ENCODE results near the gene AP1S2.

The AP1S2 gene

DNA sequence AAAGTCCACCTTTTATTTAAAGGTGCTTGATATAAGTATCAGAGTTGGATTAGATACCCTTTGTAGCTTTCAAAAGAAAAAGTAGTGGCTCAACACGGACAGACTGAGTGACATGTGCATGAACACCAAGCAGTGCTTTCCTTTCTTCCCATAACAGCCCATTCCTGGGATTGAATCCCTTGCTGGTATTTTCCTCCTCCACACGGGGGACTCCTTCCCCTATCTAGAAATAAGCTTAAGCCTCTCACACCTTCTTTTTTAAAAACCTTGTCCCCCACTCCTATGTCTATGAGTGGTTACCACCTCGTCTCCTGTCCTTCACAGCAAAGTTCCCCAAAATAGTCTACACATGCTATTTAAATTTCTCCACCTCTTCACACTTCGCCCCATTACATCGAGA is 5.1 kb downstream of the AP1S2 start:
- Histone ChIP-seq H3K27me3 (ENCODE audit: insufficient read depth, low read length, poor library complexity) (no peaks in the 10 kb centered on the region), H4K20me1 (ENCODE audit: insufficient read depth, low read length) (no peaks in the 10 kb centered on the region), H3K36me3 (ENCODE audit: insufficient read depth, low read length) (peaks cover 6% of the 10 kb centered on the region; the same call in 1 of the 2 replicates), H3K4me3 (ENCODE audit: low read depth in 1 of 2, low read length in 2 of 2) (no peak overlapping the region), H2AFZ (ENCODE audit: low read depth, low read length) (no peak overlapping the region), H3K9ac (ENCODE audit: low read depth, low read length) (no peak overlapping the region), H3K9me3 (ENCODE audit: insufficient read depth, low read length, severe bottlenecking) (no peaks in the 10 kb centered on the region), H3K79me2 (ENCODE audit: insufficient read depth, low read length) (peaks cover 8% of the 10 kb centered on the region; the same call in 1 of the 2 replicates), H3K27ac (ENCODE audit: low read length) (no peak overlapping the region), H3K4me1 (ENCODE audit: insufficient read depth, low read length) (peaks cover 9% of the 10 kb centered on the region), H3K4me2 (ENCODE audit: insufficient read depth, low read length) (no peak overlapping the region)
- TF ChIP-seq EZH2 (IDR thresholded peaks at IDR 0.05; ENCODE audit: borderline replicate concordance, low read depth, low read length, severe bottlenecking), result no peak
- TF ChIP-seq, protein P1, sequence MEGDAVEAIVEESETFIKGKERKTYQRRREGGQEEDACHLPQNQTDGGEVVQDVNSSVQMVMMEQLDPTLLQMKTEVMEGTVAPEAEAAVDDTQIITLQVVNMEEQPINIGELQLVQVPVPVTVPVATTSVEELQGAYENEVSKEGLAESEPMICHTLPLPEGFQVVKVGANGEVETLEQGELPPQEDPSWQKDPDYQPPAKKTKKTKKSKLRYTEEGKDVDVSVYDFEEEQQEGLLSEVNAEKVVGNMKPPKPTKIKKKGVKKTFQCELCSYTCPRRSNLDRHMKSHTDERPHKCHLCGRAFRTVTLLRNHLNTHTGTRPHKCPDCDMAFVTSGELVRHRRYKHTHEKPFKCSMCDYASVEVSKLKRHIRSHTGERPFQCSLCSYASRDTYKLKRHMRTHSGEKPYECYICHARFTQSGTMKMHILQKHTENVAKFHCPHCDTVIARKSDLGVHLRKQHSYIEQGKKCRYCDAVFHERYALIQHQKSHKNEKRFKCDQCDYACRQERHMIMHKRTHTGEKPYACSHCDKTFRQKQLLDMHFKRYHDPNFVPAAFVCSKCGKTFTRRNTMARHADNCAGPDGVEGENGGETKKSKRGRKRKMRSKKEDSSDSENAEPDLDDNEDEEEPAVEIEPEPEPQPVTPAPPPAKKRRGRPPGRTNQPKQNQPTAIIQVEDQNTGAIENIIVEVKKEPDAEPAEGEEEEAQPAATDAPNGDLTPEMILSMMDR (IDR thresholded peaks at IDR 0.05; ENCODE audit: borderline replicate concordance, extremely low read depth, low read length, poor library complexity, severe bottlenecking), result no peak
- ATAC-seq (ENCODE audit: insufficient read depth, low read depth) (no peak), DNase-seq (no peak)

DNA sequence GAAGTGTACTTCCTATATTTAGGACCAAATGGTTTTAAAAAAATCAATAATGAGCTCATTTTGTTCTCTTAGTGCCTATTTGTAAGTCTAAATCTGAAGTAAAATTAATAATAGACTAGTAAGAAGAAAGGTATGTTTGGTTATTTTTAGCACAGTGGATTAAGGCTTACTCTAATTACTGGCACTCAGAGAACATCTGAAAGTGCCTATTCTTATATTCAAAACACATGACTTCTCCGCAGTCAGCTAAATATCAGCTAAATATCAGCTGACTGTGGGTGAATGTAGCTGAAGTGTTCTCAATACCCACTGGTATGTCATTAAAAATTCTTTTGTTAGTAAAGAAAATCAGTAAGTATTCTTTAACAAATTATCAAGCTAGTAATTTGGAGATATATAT is 6.0 kb downstream of the AP1S2 start:
- no peak for TF ChIP-seq EZH2 (IDR thresholded peaks at IDR 0.05; ENCODE audit: borderline replicate concordance, low read depth, low read length, severe bottlenecking)
- TF ChIP-seq, protein P1 (IDR thresholded peaks at IDR 0.05; ENCODE audit: borderline replicate concordance, extremely low read depth, low read length, poor library complexity, severe bottlenecking), result no peak
- Histone ChIP-seq H3K36me3 (ENCODE audit: insufficient read depth, low read length) (peaks cover 11% of the 10 kb centered on the region; the same call in 1 of the 2 replicates), H3K9me3 (ENCODE audit: insufficient read depth, low read length, severe bottlenecking) (no peaks in the 10 kb centered on the region), H3K79me2 (ENCODE audit: insufficient read depth, low read length) (peaks cover 3% of the 10 kb centered on the region; the same call in 1 of the 2 replicates), H3K4me1 (ENCODE audit: insufficient read depth, low read length) (peaks cover 6% of the 10 kb centered on the region), H3K9ac (ENCODE audit: low read depth, low read length) (no peak overlapping the region), H2AFZ (ENCODE audit: low read depth, low read length) (no peak overlapping the region), H3K4me3 (ENCODE audit: low read depth in 1 of 2, low read length in 2 of 2) (no peak overlapping the region), H3K4me2 (ENCODE audit: insufficient read depth, low read length) (no peak overlapping the region), H4K20me1 (ENCODE audit: insufficient read depth, low read length) (no peaks in the 10 kb centered on the region), H3K27ac (ENCODE audit: low read length) (no peak overlapping the region), H3K27me3 (ENCODE audit: insufficient read depth, low read length, poor library complexity) (no peaks in the 10 kb centered on the region)
- no peak for ATAC-seq (ENCODE audit: insufficient read depth, low read depth)
- DNase-seq, result no peak

DNA sequence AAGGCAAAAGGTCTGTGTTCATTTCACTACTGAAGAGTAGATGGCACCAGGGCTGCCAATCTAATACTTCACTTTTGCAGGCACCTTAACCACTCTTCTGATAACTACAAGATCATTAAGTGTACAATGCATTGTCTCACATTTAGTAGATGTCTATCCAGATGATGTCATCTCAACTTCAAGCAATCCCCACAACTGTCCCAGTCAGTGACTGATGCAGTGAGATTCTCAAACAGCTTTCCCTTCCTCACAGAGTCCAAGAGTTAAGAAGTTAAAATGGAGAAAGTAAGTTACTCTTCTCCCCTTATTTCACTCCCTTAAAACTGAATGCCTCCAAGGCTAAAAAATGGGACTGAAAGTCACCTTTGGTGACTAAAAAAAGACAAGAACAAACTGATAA is 10.7 kb downstream of the AP1S2 start:
- no peaks in the 10 kb centered on the region for H3K27me3 ChIP-seq (ENCODE audit: insufficient read depth, low read length, poor library complexity)
- no peak for ATAC-seq (ENCODE audit: insufficient read depth, low read depth)
- no peaks in the 10 kb centered on the region for H4K20me1 ChIP-seq (ENCODE audit: insufficient read depth, low read length)
- peaks cover 19% of the 10 kb centered on the region; the same call in 1 of the 2 replicates for H3K36me3 ChIP-seq (ENCODE audit: insufficient read depth, low read length)
- TF ChIP-seq, protein P1 (IDR thresholded peaks at IDR 0.05; ENCODE audit: borderline replicate concordance, extremely low read depth, low read length, poor library complexity, severe bottlenecking), result no peak
- no peaks in the 10 kb centered on the region for H3K9me3 ChIP-seq (ENCODE audit: insufficient read depth, low read length, severe bottlenecking)
- H2AFZ ChIP-seq (ENCODE audit: low read depth, low read length), result no peak overlapping the region
- H3K4me3 ChIP-seq (ENCODE audit: low read depth in 1 of 2, low read length in 2 of 2), result no peak overlapping the region
- H3K9ac ChIP-seq (ENCODE audit: low read depth, low read length), result no peak overlapping the region
- H3K4me2 ChIP-seq (ENCODE audit: insufficient read depth, low read length), result no peak overlapping the region
- no peak overlapping the region for H3K27ac ChIP-seq (ENCODE audit: low read length)
- H3K79me2 ChIP-seq (ENCODE audit: insufficient read depth, low read length), result no peaks in the 10 kb centered on the region
- no peak for DNase-seq
- no peaks in the 10 kb centered on the region for H3K4me1 ChIP-seq (ENCODE audit: insufficient read depth, low read length)

Measured in DND-41 (cell line).